Astrocyte (in vitro differentiated cells and primary cell): Measurements from ENCODE around the gene TSR2.
"Not testable (repeated sequence)": the region's sequence is repeated elsewhere in the genome, so short reads cannot be mapped to it uniquely, and the experiment has no call there.

Source experiments
- EZH2 ChIP-seq: IDR thresholded peaks from 2 replicates; pipeline ENCODE4 v1.6.1; 2012; ENCODE audit warnings: mild to moderate bottlenecking, low read length, inconsistent platforms; ENCODE audit not compliant: insufficient read depth
- TF ChIP-seq, protein P1 (sequence below): IDR thresholded peaks from 2 replicates; pipeline ENCODE4 v1.5.1; 2011; ENCODE audit warnings: low read depth, mild to moderate bottlenecking, inconsistent platforms, low read length, moderate library complexity; ENCODE audit not compliant: insufficient read depth

DNA sequence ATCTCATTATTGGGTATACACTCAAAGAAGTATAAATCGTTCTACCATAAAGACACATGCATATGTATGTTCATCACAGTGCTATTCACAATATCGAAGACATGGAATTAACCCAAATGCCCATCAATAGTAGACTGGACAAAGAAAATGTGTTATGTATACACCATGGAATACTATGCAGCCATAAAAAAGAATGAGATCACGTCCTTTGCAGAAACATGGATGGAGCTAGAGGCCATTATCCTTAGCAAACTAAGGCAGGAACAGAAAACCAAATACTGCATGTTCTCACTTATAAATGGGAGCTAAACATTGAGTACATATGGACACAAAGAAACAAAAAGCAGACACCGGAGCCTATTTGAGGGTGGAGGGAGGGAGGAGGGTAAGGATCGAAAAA, 49.6 kb downstream of the TSR2 start:
- TF ChIP-seq, protein P1, sequence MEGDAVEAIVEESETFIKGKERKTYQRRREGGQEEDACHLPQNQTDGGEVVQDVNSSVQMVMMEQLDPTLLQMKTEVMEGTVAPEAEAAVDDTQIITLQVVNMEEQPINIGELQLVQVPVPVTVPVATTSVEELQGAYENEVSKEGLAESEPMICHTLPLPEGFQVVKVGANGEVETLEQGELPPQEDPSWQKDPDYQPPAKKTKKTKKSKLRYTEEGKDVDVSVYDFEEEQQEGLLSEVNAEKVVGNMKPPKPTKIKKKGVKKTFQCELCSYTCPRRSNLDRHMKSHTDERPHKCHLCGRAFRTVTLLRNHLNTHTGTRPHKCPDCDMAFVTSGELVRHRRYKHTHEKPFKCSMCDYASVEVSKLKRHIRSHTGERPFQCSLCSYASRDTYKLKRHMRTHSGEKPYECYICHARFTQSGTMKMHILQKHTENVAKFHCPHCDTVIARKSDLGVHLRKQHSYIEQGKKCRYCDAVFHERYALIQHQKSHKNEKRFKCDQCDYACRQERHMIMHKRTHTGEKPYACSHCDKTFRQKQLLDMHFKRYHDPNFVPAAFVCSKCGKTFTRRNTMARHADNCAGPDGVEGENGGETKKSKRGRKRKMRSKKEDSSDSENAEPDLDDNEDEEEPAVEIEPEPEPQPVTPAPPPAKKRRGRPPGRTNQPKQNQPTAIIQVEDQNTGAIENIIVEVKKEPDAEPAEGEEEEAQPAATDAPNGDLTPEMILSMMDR: not testable (repeated sequence)
- TF ChIP-seq EZH2: not testable (repeated sequence)
